ENCODE results near the gene PROSER2.
"Not testable (repeated sequence)": the region's sequence is repeated elsewhere in the genome, so short reads cannot be mapped to it uniquely, and the experiment has no call there.

The PROSER2 gene

GRCh38 chr10:11838298-11838852, 15.2 kb downstream of the PROSER2 start:
- no peak for DNase-seq

- no peak for DNase-seq
These were observed 18.2 kb downstream of the PROSER2 start for GRCh38 chr10:11841375-11841774.

- no peak for DNase-seq
These were observed 19.3 kb downstream of the PROSER2 start for GRCh38 chr10:11842411-11842810.

GRCh38 chr10:11845113-11845512, 22.0 kb downstream of the PROSER2 start:
- DNase-seq = no peak

GRCh38 chr10:11846542-11846941, 23.4 kb downstream of the PROSER2 start:
- DNase-seq = no peak

GRCh38 chr10:11849277-11849676, 26.1 kb downstream of the PROSER2 start:
- DNase-seq = no peak

- DNase-seq = no peak
These were observed 26.8 kb downstream of the PROSER2 start for GRCh38 chr10:11849911-11850310.

GRCh38 chr10:11851910-11852309, 28.8 kb downstream of the PROSER2 start:
- DNase-seq = no peak

- DNase-seq = not testable (repeated sequence)
These were observed 29.5 kb downstream of the PROSER2 start for GRCh38 chr10:11852637-11853036.

GRCh38 chr10:11853468-11853867, 30.3 kb downstream of the PROSER2 start:
- no peak for DNase-seq

GRCh38 chr10:11854301-11854700, 31.1 kb downstream of the PROSER2 start:
- no peak for DNase-seq

- no peak for DNase-seq
These were observed 32.9 kb downstream of the PROSER2 start for GRCh38 chr10:11856089-11856488.

- no peak for DNase-seq
These were observed 33.5 kb downstream of the PROSER2 start for GRCh38 chr10:11856678-11857077.

- DNase-seq = no peak
These were observed 34.9 kb downstream of the PROSER2 start for GRCh38 chr10:11858093-11858492.

GRCh38 chr10:11861341-11861740, 38.2 kb downstream of the PROSER2 start:
- no peak for DNase-seq

- no peak for DNase-seq
These were observed 38.8 kb downstream of the PROSER2 start for GRCh38 chr10:11861811-11862428.

- peak; percentile 9 for DNase-seq
These were observed 40.4 kb downstream of the PROSER2 start for GRCh38 chr10:11863353-11864109.

- no peak for DNase-seq
These were observed 41.6 kb downstream of the PROSER2 start for GRCh38 chr10:11864727-11865126.

- no peak for DNase-seq
These were observed 42.4 kb downstream of the PROSER2 start for GRCh38 chr10:11865561-11865960.

- no peak for DNase-seq
These were observed 43.2 kb downstream of the PROSER2 start for GRCh38 chr10:11866199-11866925.

GRCh38 chr10:11869219-11869618, 46.1 kb downstream of the PROSER2 start:
- DNase-seq = no peak

- DNase-seq = no peak
These were observed 46.7 kb downstream of the PROSER2 start for GRCh38 chr10:11869743-11870460.

GRCh38 chr10:11870461-11870780, 47.3 kb downstream of the PROSER2 start:
- DNase-seq = no peak

Measured in NCI-H2107 (cell line).